KMS-11 (cell line): Measurements from ENCODE around the gene PLAAT3.
"Not testable (repeated sequence)": the region's sequence is repeated elsewhere in the genome, so short reads cannot be mapped to it uniquely, and the experiment has no call there.

Experiments
- H2AFZ ChIP-seq: fragments of 200-600 bp; sonication (generic); 2 replicates; pipeline ENCODE4 v1.6.1; 2016; ENCODE audit warnings: antibody characterized with exemption, mixed run types, low read depth
- H3K27ac ChIP-seq: fragments of 200-600 bp; sonication (generic); 2 replicates; pipeline ENCODE4 v1.6.1; 2016; ENCODE audit warnings: mild to moderate bottlenecking, mixed run types
- H3K27me3 ChIP-seq: fragments of 200-600 bp; sonication (generic); 2 replicates; pipeline ENCODE4 v1.6.1; 2017; ENCODE audit warnings: mild to moderate bottlenecking, low read depth, mixed run types, moderate library complexity; ENCODE audit not compliant: insufficient read depth
- H3K36me3 ChIP-seq: fragments of 200-600 bp; sonication (generic); 2 replicates; pipeline ENCODE4 v1.6.1; 2017; ENCODE audit warnings: mild to moderate bottlenecking, mixed run types; ENCODE audit not compliant: insufficient read depth
- H3K4me1 ChIP-seq: fragments of 200-600 bp; sonication (generic); 2 replicates; pipeline ENCODE4 v1.6.1; 2016; ENCODE audit warnings: mild to moderate bottlenecking, low read depth, mixed run types; ENCODE audit not compliant: poor library complexity, severe bottlenecking
- H3K4me2 ChIP-seq: fragments of 200-600 bp; sonication (generic); 2 replicates; pipeline ENCODE4 v1.7.0; 2016; ENCODE audit warnings: mild to moderate bottlenecking, mixed run types
- H3K4me3 ChIP-seq: fragments of 200-600 bp; sonication (generic); IDR thresholded peaks from 2 replicates; pipeline ENCODE4 v1.6.1; 2017; ENCODE audit warnings: low read depth, low read length, mixed read lengths; ENCODE audit not compliant: insufficient read depth
- H3K79me2 ChIP-seq: fragments of 200-600 bp; sonication (generic); 2 replicates; pipeline ENCODE4 v1.6.1; 2016; ENCODE audit warnings: low read depth, mixed run types; ENCODE audit not compliant: insufficient read depth
- H3K9ac ChIP-seq: fragments of 200-600 bp; sonication (generic); 2 replicates; pipeline ENCODE4 v1.6.1; 2016; ENCODE audit warnings: mild to moderate bottlenecking, mixed run types
- H4K20me1 ChIP-seq: fragments of 200-600 bp; sonication (generic); 2 replicates; pipeline ENCODE4 v1.6.1; 2016; ENCODE audit warnings: mild to moderate bottlenecking, mixed run types; ENCODE audit not compliant: insufficient read depth
- CTCF ChIP-seq: fragments of 200-600 bp; sonication (generic); conservative IDR thresholded peaks from 2 replicates; pipeline ENCODE4 v1.6.1; 2017; ENCODE audit warnings: low read depth, mild to moderate bottlenecking, antibody characterized with exemption, low read length, moderate library complexity, mixed read lengths

The PLAAT3 gene

GRCh38 chr11:63608353-63609345, 5.6 kb downstream of the PLAAT3 start:
- Histone ChIP-seq H3K79me2 (no peaks in the 10 kb centered on the region), H3K9ac (no peak overlapping the region), H3K36me3 (no peaks in the 10 kb centered on the region), H3K4me3 (no peak overlapping the region), H3K4me1 (no peaks in the 10 kb centered on the region), H3K4me2 (no peak overlapping the region), H3K27me3 (no peaks in the 10 kb centered on the region), H3K27ac (no peak overlapping the region), H4K20me1 (no peaks in the 10 kb centered on the region), H2AFZ (no peak overlapping the region)
- no peak for TF ChIP-seq CTCF

GRCh38 chr11:63603180-63603518, 11.1 kb downstream of the PLAAT3 start:
- no peaks in the 10 kb centered on the region for H4K20me1 ChIP-seq
- no peaks in the 10 kb centered on the region for H3K27me3 ChIP-seq
- H3K4me3 ChIP-seq = no peak overlapping the region
- no peak overlapping the region for H3K9ac ChIP-seq
- no peak overlapping the region for H3K4me2 ChIP-seq
- H2AFZ ChIP-seq = peak overlapping the region; percentile 30; the same call in 1 of the 2 replicates
- no peaks in the 10 kb centered on the region for H3K36me3 ChIP-seq
- no peak for TF ChIP-seq CTCF
- peaks cover 6% of the 10 kb centered on the region for H3K4me1 ChIP-seq
- H3K79me2 ChIP-seq = no peaks in the 10 kb centered on the region
- H3K27ac ChIP-seq = no peak overlapping the region

GRCh38 chr11:63602290-63603179, 11.7 kb downstream of the PLAAT3 start:
- H3K36me3 ChIP-seq, H3K4me3 ChIP-seq, H3K4me2 ChIP-seq, H3K4me1 ChIP-seq, H3K27me3 ChIP-seq, H3K9ac ChIP-seq, H4K20me1 ChIP-seq, H3K79me2 ChIP-seq, H3K27ac ChIP-seq, H2AFZ ChIP-seq: not testable (repeated sequence)

GRCh38 chr11:63599211-63600122, 14.8 kb downstream of the PLAAT3 start:
- no peak overlapping the region for H3K4me3 ChIP-seq
- H3K4me1 ChIP-seq = peaks cover 6% of the 10 kb centered on the region
- no peaks in the 10 kb centered on the region for H3K79me2 ChIP-seq
- H4K20me1 ChIP-seq = no peaks in the 10 kb centered on the region
- H2AFZ ChIP-seq = no peak overlapping the region
- no peak overlapping the region for H3K27ac ChIP-seq
- no peaks in the 10 kb centered on the region for H3K36me3 ChIP-seq
- no peak for TF ChIP-seq CTCF
- H3K27me3 ChIP-seq = no peaks in the 10 kb centered on the region
- no peak overlapping the region for H3K4me2 ChIP-seq
- H3K9ac ChIP-seq = no peak overlapping the region
